Mesothelial cell of epicardium (in vitro differentiated cells): ENCODE data around the gene FTSJ1. TPM values are rescaled to one million over a fixed set of nuclear protein-coding genes. Genes with fewer than 3 reads are reported as not detected.
"Not testable (repeated sequence)": the region's sequence is repeated elsewhere in the genome, so short reads cannot be mapped to it uniquely, and the experiment has no call there.

Experiments
- DNase-seq, 2 experiments: peaks; one replicate each; pipeline ENCODE4 v3.0.0; 2021; ENCODE audit warnings: low spot score in 2 of 2; ENCODE audit not compliant: unreplicated experiment in 2 of 2
- H3K27ac Mint-ChIP-seq: 2 replicates; pipeline ENCODE4 v1.8.0; 2021; ENCODE audit warnings: mixed read lengths
- H3K27me3 Mint-ChIP-seq: 2 replicates; pipeline ENCODE4 v1.8.0; 2021; ENCODE audit warnings: low read depth, mixed read lengths
- H3K36me3 Mint-ChIP-seq: 2 replicates; pipeline ENCODE4 v1.8.0; 2021; ENCODE audit warnings: mixed read lengths
- H3K4me1 Mint-ChIP-seq: 2 replicates; pipeline ENCODE4 v1.8.0; 2021; ENCODE audit warnings: mixed read lengths
- H3K4me3 Mint-ChIP-seq: 2 replicates; pipeline ENCODE4 v1.8.0; 2021; ENCODE audit warnings: mild to moderate bottlenecking, moderate library complexity, mixed read lengths
- H3K9me3 Mint-ChIP-seq: 2 replicates; pipeline ENCODE4 v1.8.0; 2021; ENCODE audit warnings: mixed read lengths
- CTCF ChIP-seq: fragments of 200-600 bp; sonication (generic); IDR thresholded peaks from one replicate; pipeline ENCODE4 v1.5.0; 2021; ENCODE audit warnings: antibody characterized with exemption; ENCODE audit not compliant: unreplicated experiment
- total RNA-seq: library from RNA; stranded (reverse); gene quantifications from 3 replicates; pipeline ENCODE4 v1.2.1, GENCODE V29; 2021

The FTSJ1 gene
- total RNA-seq, 1 donor from 2014 or later, result 42.2 TPM

GRCh38 chrX:48514868-48515460 is 39.0 kb downstream of the FTSJ1 start:
- H3K27me3 Mint-ChIP-seq, result no peaks in the 10 kb centered on the region
- H3K9me3 Mint-ChIP-seq, result peaks cover 17% of the 10 kb centered on the region
- no peaks in the 10 kb centered on the region for H3K4me1 Mint-ChIP-seq
- TF ChIP-seq CTCF, result no peak
- no peak for DNase-seq
- H3K4me3 Mint-ChIP-seq, result no peak overlapping the region
- peaks cover 9% of the 10 kb centered on the region for H3K36me3 Mint-ChIP-seq
- no peak overlapping the region for H3K27ac Mint-ChIP-seq

- no peak for TF ChIP-seq CTCF
These were observed 39.8 kb downstream of the FTSJ1 start for GRCh38 chrX:48515842-48516241.

DNA sequence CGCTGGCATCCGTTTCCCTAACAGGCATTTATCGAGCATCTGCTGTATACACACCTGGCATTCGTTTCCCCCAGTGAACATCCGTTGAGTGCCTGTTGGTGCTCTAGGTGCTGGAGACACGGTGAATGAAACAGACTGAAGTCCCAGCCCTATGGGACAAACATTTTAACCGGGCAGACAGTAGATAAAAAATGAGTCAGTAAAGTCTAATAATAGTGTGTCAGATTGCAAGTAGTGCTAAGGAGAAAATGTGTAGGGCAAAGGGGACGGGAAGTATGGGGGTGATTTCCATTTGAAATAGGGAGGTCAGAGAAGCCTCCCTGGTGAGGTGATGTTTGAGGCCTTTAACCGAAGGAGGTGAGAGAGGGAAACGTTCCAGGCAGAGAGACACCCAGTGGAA is 40.3 kb downstream of the FTSJ1 start:
- no peak overlapping the region for H3K27ac Mint-ChIP-seq
- no peak for TF ChIP-seq CTCF
- H3K9me3 Mint-ChIP-seq, result peaks cover 19% of the 10 kb centered on the region
- H3K27me3 Mint-ChIP-seq, result no peaks in the 10 kb centered on the region
- H3K36me3 Mint-ChIP-seq, result peaks cover 9% of the 10 kb centered on the region
- no peak overlapping the region for H3K4me3 Mint-ChIP-seq
- no peak for DNase-seq
- H3K4me1 Mint-ChIP-seq, result no peaks in the 10 kb centered on the region

More at GRCh38 chrX:48515842-48516241, 39.8 kb downstream of the FTSJ1 start:
- Mint-ChIP-seq H3K27me3 (no peaks in the 10 kb centered on the region), H3K36me3 (peaks cover 9% of the 10 kb centered on the region), H3K9me3 (peaks cover 15% of the 10 kb centered on the region), H3K4me1 (no peaks in the 10 kb centered on the region), H3K4me3 (no peak overlapping the region), H3K27ac (no peak overlapping the region)
- no peak for DNase-seq

DNA sequence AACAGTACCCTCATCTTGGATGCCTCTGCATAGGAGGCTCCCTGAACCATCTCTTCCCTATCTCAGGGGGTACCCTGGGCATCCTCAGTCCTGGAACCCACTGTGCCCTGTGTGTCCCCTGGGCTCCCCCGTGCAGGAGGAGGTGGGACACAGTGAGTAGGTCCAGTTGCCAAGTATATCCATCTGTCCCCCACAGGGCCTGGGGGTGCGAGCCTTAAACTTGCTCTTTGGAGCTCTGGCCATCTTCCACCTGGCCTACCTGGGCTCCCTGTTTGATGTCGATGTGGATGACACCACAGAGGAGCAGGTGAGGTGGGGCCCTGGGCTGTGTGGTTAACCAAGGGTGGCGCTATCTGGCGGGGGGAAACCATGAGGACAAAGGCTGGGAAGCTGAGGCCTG is 41.0 kb downstream of the FTSJ1 start:
- H3K9me3 Mint-ChIP-seq, result peaks cover 18% of the 10 kb centered on the region
- H3K27ac Mint-ChIP-seq, result no peak overlapping the region

DNA sequence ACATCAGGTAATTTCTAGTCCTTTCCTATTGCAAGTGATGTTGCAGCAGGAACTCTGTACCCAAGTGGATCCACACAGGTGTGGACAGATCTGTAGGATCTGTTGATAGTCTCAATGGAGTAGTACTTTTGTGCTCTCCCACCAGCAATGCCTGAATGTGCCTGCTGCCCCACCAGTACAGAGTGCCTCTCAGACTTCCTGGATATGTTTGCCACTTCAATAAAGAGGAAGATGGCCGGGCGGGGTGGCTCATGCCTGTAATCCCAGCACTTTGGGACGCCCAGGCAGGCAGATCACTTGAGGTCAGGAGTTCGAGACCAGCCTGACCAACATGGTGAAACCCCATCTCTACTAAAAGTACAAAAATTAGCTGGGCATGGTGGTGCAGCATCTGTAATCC is 43.5 kb downstream of the FTSJ1 start:
- H3K27me3 Mint-ChIP-seq, H3K4me3 Mint-ChIP-seq, DNase-seq, H3K4me1 Mint-ChIP-seq, H3K27ac Mint-ChIP-seq: not testable (repeated sequence)
- H3K9me3 Mint-ChIP-seq, result peaks cover 10% of the 10 kb centered on the region
- H3K36me3 Mint-ChIP-seq, result peaks cover 12% of the 10 kb centered on the region

More for the DNA sequence above, 41.0 kb downstream of the FTSJ1 start:
- Mint-ChIP-seq H3K27me3 (no peaks in the 10 kb centered on the region), H3K36me3 (peaks cover 9% of the 10 kb centered on the region), H3K4me1 (no peaks in the 10 kb centered on the region), H3K4me3 (no peak overlapping the region)
- DNase-seq, result no peak
- TF ChIP-seq CTCF, result no peak

DNA sequence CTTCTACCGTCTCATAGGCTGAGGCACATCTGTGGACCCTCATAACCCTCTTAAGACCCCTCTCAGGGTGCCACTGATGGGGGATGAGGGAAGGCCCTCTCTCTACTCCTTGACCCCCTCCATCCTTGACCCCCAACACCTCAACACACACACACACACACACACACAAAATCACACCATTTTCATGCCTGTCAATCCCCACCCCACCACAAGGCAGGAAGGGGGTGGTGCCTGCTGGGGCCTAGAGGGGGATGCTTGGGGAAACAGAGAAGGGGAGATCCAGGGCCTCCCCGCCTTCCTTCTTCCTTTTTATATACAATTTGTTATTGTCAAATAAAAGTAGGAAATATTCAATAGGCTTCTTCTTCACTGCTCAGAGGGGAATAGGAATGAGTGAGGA is 44.5 kb downstream of the FTSJ1 start:
- TF ChIP-seq CTCF, result no peak
- Mint-ChIP-seq H3K27me3 (no peaks in the 10 kb centered on the region), H3K9me3 (peaks cover 10% of the 10 kb centered on the region), H3K4me1 (peaks cover 6% of the 10 kb centered on the region), H3K36me3 (peaks cover 5% of the 10 kb centered on the region), H3K4me3 (peak overlapping the region; percentile 82), H3K27ac (no peak overlapping the region)
- DNase-seq, result no peak
